HG03457 (cell line): ENCODE results near the gene KIAA1671.
"Not testable (repeated sequence)": the region's sequence is repeated elsewhere in the genome, so short reads cannot be mapped to it uniquely, and the experiment has no call there.

Source experiments
- ATAC-seq: cut with Tn5 transposase; IDR thresholded peaks from one replicate; pipeline ENCODE4 v1.9.1; 2021; ENCODE audit warnings: moderate number of reproducible peaks; ENCODE audit not compliant: unreplicated experiment

The KIAA1671 gene

GRCh38 chr22:25183949-25184619 lies 231.6 kb downstream of the KIAA1671 start:
- ATAC-seq: no peak

GRCh38 chr22:25186140-25186539 lies 233.6 kb downstream of the KIAA1671 start:
- no peak for ATAC-seq

GRCh38 chr22:25187469-25187868 lies 235.0 kb downstream of the KIAA1671 start:
- ATAC-seq: no peak

- no peak for ATAC-seq
Measured at GRCh38 chr22:25192406-25192805, 239.9 kb downstream of the KIAA1671 start.

- no peak for ATAC-seq
Measured at GRCh38 chr22:25193130-25193529, 240.6 kb downstream of the KIAA1671 start.

- ATAC-seq: no peak
Measured at GRCh38 chr22:25193548-25193947, 241.0 kb downstream of the KIAA1671 start.

- no peak for ATAC-seq
Measured at GRCh38 chr22:25196326-25196725, 243.8 kb downstream of the KIAA1671 start.

GRCh38 chr22:25197340-25197739 lies 244.8 kb downstream of the KIAA1671 start:
- no peak for ATAC-seq

- ATAC-seq: no peak
Measured at GRCh38 chr22:25199731-25200520, 247.4 kb downstream of the KIAA1671 start, which contains the start of gene CRYBB3. Gene CRYBB3, plus strand, starts transcription at chr22:25199858. Its CDS starts 1,539 bp downstream, at chr22:25201397.

GRCh38 chr22:25200967-25201366 lies 248.5 kb downstream of the KIAA1671 start:
- no peak for ATAC-seq

GRCh38 chr22:25201557-25202273 lies 249.2 kb downstream of the KIAA1671 start:
- no peak for ATAC-seq

GRCh38 chr22:25202290-25202921 lies 249.9 kb downstream of the KIAA1671 start:
- no peak for ATAC-seq

GRCh38 chr22:25203082-25203481 lies 250.6 kb downstream of the KIAA1671 start:
- no peak for ATAC-seq

GRCh38 chr22:25204547-25204946 lies 252.0 kb downstream of the KIAA1671 start:
- not testable (repeated sequence) for ATAC-seq

- no peak for ATAC-seq
Measured at GRCh38 chr22:25205847-25206246, 253.3 kb downstream of the KIAA1671 start.

GRCh38 chr22:25206998-25207397 lies 254.5 kb downstream of the KIAA1671 start:
- ATAC-seq: no peak

GRCh38 chr22:25207553-25208157 lies 255.1 kb downstream of the KIAA1671 start:
- ATAC-seq: no peak

- no peak for ATAC-seq
Measured at GRCh38 chr22:25208328-25208727, 255.8 kb downstream of the KIAA1671 start.

- ATAC-seq: no peak
Measured at GRCh38 chr22:25208743-25209505, 256.4 kb downstream of the KIAA1671 start.

- ATAC-seq: no peak
Measured at GRCh38 chr22:25210793-25211192, 258.3 kb downstream of the KIAA1671 start.
